Peyer's patch (tissue), 4 donors: ENCODE measurements around the gene FDXR.
A peak's percentile ranks its signal among the peaks of the same experiment; 100 is the strongest.

ENCODE experiments used
- POLR2A ChIP-seq, 2 donors: fragments of 450-650 bp; IDR thresholded peaks; one replicate each; pipeline ENCODE4 v1.5.1; 2017; ENCODE audit warnings: antibody characterized with exemption in 2 of 2, mild to moderate bottlenecking in 2 of 2, moderate library complexity in 2 of 2
- TF ChIP-seq, protein P1 (sequence below), 6 experiments: fragments of 450-650 bp in 4 of 6; fragments of 200-600 bp in 2 of 6; sonication (generic) in 1 of 6; IDR thresholded peaks; one replicate each; pipeline ENCODE4 v1.5.1; 2017 to 2019; ENCODE audit warnings: antibody characterized with exemption in 6 of 6, mild to moderate bottlenecking in 3 of 6, moderate library complexity in 1 of 6

DNA sequence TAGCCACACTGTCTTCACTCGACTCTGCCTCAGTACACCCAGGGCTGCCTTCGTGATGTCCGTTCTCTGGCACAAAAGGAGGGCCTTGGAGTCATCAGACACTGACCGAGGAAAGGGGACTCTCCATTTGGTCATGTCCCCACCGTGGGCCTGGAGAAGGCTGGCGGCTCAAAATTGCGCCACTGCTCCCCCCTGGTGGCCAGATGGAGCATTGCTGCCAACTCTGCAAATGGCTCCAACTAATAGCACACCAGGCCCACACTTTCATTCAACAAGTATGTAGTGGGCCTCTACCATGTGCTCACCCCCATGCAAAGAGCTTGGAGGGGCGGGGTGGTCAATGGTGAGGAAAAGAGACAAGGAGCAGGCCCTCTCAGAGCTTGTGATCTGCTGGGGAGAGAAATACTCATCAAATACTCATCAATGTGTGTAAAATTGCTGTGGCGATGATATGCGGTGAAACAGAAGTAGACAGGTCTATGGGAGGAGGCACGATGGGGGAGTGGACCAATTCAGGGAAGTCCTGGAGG, 7.9 kb downstream of the FDXR start:
- TF ChIP-seq, protein P1, sequence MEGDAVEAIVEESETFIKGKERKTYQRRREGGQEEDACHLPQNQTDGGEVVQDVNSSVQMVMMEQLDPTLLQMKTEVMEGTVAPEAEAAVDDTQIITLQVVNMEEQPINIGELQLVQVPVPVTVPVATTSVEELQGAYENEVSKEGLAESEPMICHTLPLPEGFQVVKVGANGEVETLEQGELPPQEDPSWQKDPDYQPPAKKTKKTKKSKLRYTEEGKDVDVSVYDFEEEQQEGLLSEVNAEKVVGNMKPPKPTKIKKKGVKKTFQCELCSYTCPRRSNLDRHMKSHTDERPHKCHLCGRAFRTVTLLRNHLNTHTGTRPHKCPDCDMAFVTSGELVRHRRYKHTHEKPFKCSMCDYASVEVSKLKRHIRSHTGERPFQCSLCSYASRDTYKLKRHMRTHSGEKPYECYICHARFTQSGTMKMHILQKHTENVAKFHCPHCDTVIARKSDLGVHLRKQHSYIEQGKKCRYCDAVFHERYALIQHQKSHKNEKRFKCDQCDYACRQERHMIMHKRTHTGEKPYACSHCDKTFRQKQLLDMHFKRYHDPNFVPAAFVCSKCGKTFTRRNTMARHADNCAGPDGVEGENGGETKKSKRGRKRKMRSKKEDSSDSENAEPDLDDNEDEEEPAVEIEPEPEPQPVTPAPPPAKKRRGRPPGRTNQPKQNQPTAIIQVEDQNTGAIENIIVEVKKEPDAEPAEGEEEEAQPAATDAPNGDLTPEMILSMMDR (IDR thresholded peaks at IDR 0.05): peak; percentile 93 to 98 (median 96)
- no peak for TF ChIP-seq POLR2A (IDR thresholded peaks at IDR 0.05)
